ENCODE data around the gene MON2. TPM values are rescaled to one million over a fixed set of nuclear protein-coding genes. Genes with fewer than 3 reads are reported as not detected.

MON2 gene
- polyA plus RNA-seq, 1 experiment = 7.8 TPM

- ChIA-PET CTCF (no interaction called here), POLR2A (no interaction called here)
- TF ChIP-seq CTCF (IDR thresholded peaks at IDR 0.05; ENCODE audit: insufficient read depth, low read depth, low read length) = no peak
- Histone ChIP-seq H3K27me3 (ENCODE audit: control insufficient read depth, insufficient read depth, low read length) (no peaks in the 10 kb centered on the region), H3K36me3 (ENCODE audit: control insufficient read depth, insufficient read depth, low read length) (peaks cover 2% of the 10 kb centered on the region; the same call in 1 of the 2 replicates), H3K4me3 (ENCODE audit: low read depth, low read length) (no peak overlapping the region)
- no peak for DNase-seq (ENCODE audit: low read depth)
Observed at GRCh38 chr12:62533087-62533754, 66.6 kb downstream of the MON2 start.

DNA sequence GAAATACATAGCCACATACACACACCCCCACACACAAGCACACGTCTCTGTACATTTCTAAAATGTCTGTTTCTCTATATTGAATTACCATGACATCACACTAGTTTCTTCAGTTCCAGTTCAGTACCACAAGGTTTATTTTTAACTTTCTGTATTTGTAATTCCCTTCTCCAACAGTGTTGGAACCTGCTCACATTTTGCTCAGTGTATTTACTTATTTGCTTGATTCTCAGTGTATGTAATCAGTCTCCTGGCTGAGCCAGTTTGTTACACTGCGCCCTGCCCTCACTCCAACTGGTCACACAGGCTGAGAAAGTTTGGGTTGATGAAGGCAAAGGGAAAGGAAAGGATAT, 67.1 kb downstream of the MON2 start:
- DNase-seq (ENCODE audit: low read depth) = no peak
- H3K36me3 ChIP-seq (ENCODE audit: control insufficient read depth, insufficient read depth, low read length) = peaks cover 2% of the 10 kb centered on the region; the same call in 1 of the 2 replicates
- ChIA-PET POLR2A (no interaction called here), CTCF (interaction anchor here (0.6 kb wide), 1 partner anchor 17 kb away, joined by 3 read pairs; no protein-coding TSS in a partner anchor)
- H3K27me3 ChIP-seq (ENCODE audit: control insufficient read depth, insufficient read depth, low read length) = no peaks in the 10 kb centered on the region
- TF ChIP-seq CTCF (IDR thresholded peaks at IDR 0.05; ENCODE audit: insufficient read depth, low read depth, low read length) = no peak
- no peak overlapping the region for H3K4me3 ChIP-seq (ENCODE audit: low read depth, low read length)

GRCh38 chr12:62536546-62536945, 69.9 kb downstream of the MON2 start:
- POLR2A ChIA-PET = no interaction called here
- H3K4me3 ChIP-seq (ENCODE audit: low read depth, low read length) = no peak overlapping the region
- no peak for DNase-seq (ENCODE audit: low read depth)
- H3K27me3 ChIP-seq (ENCODE audit: control insufficient read depth, insufficient read depth, low read length) = no peaks in the 10 kb centered on the region
- peaks cover 2% of the 10 kb centered on the region for H3K36me3 ChIP-seq (ENCODE audit: control insufficient read depth, insufficient read depth, low read length)
- CTCF ChIA-PET = interaction anchor here (1.1 kb wide), 1 partner anchor 45 kb away, joined by 3 read pairs; no protein-coding TSS in a partner anchor
- TF ChIP-seq CTCF (IDR thresholded peaks at IDR 0.05; ENCODE audit: insufficient read depth, low read depth, low read length) = no peak

DNA sequence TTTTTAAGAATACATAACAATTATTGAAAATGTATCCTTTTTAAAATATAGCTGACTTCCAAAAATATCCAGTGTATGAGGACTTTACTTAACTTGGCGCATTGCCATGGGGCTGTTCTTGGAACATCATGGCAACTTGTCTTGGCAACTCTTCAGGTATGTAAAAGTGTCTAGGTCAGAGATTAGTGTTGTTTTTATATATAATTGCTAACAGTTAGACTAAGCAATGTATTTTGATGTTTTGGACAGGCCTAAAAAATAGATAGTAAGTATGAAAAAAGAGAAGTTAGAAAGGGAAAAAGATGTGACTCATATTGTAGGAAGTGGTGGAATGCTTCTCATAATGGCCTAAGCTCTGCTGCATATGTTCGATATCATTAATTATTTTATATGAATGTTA, 70.9 kb downstream of the MON2 start:
- peaks cover 2% of the 10 kb centered on the region for H3K36me3 ChIP-seq (ENCODE audit: control insufficient read depth, insufficient read depth, low read length)
- DNase-seq (ENCODE audit: low read depth) = peak; percentile 10
- no peaks in the 10 kb centered on the region for H3K27me3 ChIP-seq (ENCODE audit: control insufficient read depth, insufficient read depth, low read length)
- CTCF ChIA-PET = interaction anchor here (1.1 kb wide), 1 partner anchor 44 kb away, joined by 3 read pairs; no protein-coding TSS in a partner anchor
- POLR2A ChIA-PET = no interaction called here
- TF ChIP-seq CTCF (IDR thresholded peaks at IDR 0.05; ENCODE audit: insufficient read depth, low read depth, low read length) = no peak
- H3K4me3 ChIP-seq (ENCODE audit: low read depth, low read length) = no peak overlapping the region

DNA sequence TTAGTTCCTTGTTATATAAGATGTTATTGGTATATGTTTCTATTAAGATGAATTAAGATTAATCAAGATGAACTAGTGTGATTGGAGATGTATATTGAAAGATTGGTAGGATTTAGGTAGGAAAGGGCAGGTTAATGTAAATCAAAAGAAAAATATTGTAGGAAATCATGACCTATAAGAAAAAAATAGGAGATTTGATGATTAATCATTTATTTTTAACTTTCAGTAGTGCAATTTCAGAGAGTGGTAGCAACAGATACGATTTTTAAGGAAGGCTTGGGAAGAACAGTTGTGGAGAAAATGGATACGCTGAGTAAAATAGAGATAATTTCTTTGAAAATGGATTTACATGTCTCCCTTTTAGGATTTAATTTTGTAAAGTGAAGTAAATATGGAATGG, 73.7 kb downstream of the MON2 start:
- no peak for DNase-seq (ENCODE audit: low read depth)
- ChIA-PET POLR2A (no interaction called here), CTCF (no interaction called here)
- TF ChIP-seq CTCF (IDR thresholded peaks at IDR 0.05; ENCODE audit: insufficient read depth, low read depth, low read length) = no peak
- no peak overlapping the region for H3K4me3 ChIP-seq (ENCODE audit: low read depth, low read length)
- H3K36me3 ChIP-seq (ENCODE audit: control insufficient read depth, insufficient read depth, low read length) = peaks cover 1% of the 10 kb centered on the region; the same call in 1 of the 2 replicates
- H3K27me3 ChIP-seq (ENCODE audit: control insufficient read depth, insufficient read depth, low read length) = no peaks in the 10 kb centered on the region
